ENCODE data around the gene APBA3.

GRCh38 chr19:3752492-3752891 lies 9.0 kb downstream of the APBA3 start:
- no peak for TF ChIP-seq CTCF (IDR thresholded peaks at IDR 0.05)
- TF ChIP-seq POLR2A (IDR thresholded peaks at IDR 0.05) = no peak

All from Peyer's patch (tissue), 4 donors.